DOHH2 (cell line): ENCODE results near the gene NPIPA5.
"Not testable (repeated sequence)": the region's sequence is repeated elsewhere in the genome, so short reads cannot be mapped to it uniquely, and the experiment has no call there.

Source experiments
- H3F3A ChIP-seq: fragments of 200-600 bp; sonication (generic), shearing (Covaris generic); 2 replicates; pipeline ENCODE4 v1.6.0; 2016; ENCODE audit warnings: antibody characterized with exemption, mild to moderate bottlenecking; ENCODE audit not compliant: control insufficient read depth, insufficient read depth
- H3K27ac ChIP-seq: fragments of 200-600 bp; sonication (generic); 2 replicates; pipeline ENCODE4 v1.5.1; 2014; ENCODE audit warnings: low read depth, mild to moderate bottlenecking, low read length, moderate library complexity
- H3K27me3 ChIP-seq: fragments of 200-600 bp; sonication (generic); 2 replicates; pipeline ENCODE4 v1.6.1; 2014; ENCODE audit warnings: mild to moderate bottlenecking, low read length, mixed read lengths; ENCODE audit not compliant: control insufficient read depth
- H3K36me3 ChIP-seq: fragments of 200-600 bp; sonication (generic); 2 replicates; pipeline ENCODE4 v1.6.1; 2014; ENCODE audit warnings: mild to moderate bottlenecking, low read length, moderate library complexity, mixed read lengths; ENCODE audit not compliant: control insufficient read depth
- H3K4me1 ChIP-seq: fragments of 200-600 bp; sonication (generic); 2 replicates; pipeline ENCODE4 v1.6.1; 2014; ENCODE audit warnings: mild to moderate bottlenecking, low read length, mixed read lengths; ENCODE audit not compliant: control insufficient read depth
- H3K4me2 ChIP-seq: fragments of 200-600 bp; sonication (generic); 2 replicates; pipeline ENCODE4 v1.6.0; 2014; ENCODE audit warnings: mild to moderate bottlenecking, low read length, moderate library complexity
- H3K4me3 ChIP-seq: fragments of 200-600 bp; sonication (generic); 2 replicates; pipeline ENCODE4 v1.5.1; 2014; ENCODE audit warnings: mild to moderate bottlenecking, low read length, mixed read lengths
- H3K79me2 ChIP-seq: fragments of 200-600 bp; sonication (generic); 2 replicates; pipeline ENCODE4 v1.6.1; 2014; ENCODE audit warnings: mild to moderate bottlenecking, low read length, mixed read lengths; ENCODE audit not compliant: control insufficient read depth
- H3K9me2 ChIP-seq: fragments of 200-600 bp; sonication (generic); replicated peaks from 2 replicates; pipeline ENCODE4 v1.6.1; 2014; ENCODE audit warnings: mild to moderate bottlenecking, low read length, mixed read lengths; ENCODE audit not compliant: control insufficient read depth
- H3K9me3 ChIP-seq: fragments of 200-600 bp; sonication (generic); 2 replicates; pipeline ENCODE4 v1.6.1; 2014; ENCODE audit warnings: antibody characterized with exemption, low read length, mixed read lengths; ENCODE audit not compliant: control insufficient read depth, insufficient read depth
- H4K20me1 ChIP-seq: fragments of 200-600 bp; sonication (generic); 2 replicates; pipeline ENCODE4 v1.6.0; 2014; ENCODE audit warnings: low read depth, mild to moderate bottlenecking, antibody characterized with exemption, low read length, moderate library complexity; ENCODE audit not compliant: control insufficient read depth, insufficient read depth
- CTCF ChIP-seq: fragments of 200-600 bp; sonication (generic); IDR thresholded peaks from one replicate; pipeline ENCODE4 v1.5.1; 2014; ENCODE audit warnings: antibody characterized with exemption, mild to moderate bottlenecking, low read depth, low read length; ENCODE audit not compliant: poor library complexity, severe bottlenecking
- EZH2phosphoT487 ChIP-seq: fragments of 200-600 bp; sonication (generic); IDR thresholded peaks from 2 replicates; pipeline ENCODE4 v1.6.1; 2017; ENCODE audit warnings: borderline replicate concordance, mild to moderate bottlenecking, antibody characterized with exemption, low read length, moderate library complexity, mixed read lengths

NPIPA5 gene

DNA sequence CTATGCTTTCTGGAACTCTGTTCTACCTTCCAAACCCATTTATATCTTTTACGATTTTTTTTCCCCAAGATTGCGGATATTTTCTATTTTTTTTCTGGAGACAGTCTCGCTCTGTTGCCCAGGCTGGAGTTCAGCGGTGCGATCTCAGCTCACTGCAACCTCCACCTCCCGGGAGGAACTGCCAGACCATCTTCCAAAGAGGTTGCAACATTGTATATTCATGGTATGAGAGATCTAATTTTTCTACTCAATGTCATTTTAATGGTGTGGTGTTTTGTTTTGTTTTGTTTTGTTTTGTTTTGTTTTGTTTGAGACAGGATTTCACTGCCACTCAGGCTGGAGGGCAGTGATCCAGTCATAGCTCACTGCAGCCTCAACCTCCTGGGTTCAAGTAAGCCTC lies 47.8 kb upstream of the NPIPA5 start:
- Histone ChIP-seq H3K4me2 (no peak overlapping the region), H4K20me1 (no peaks in the 10 kb centered on the region), H3K27me3 (peaks cover 3% of the 10 kb centered on the region; the same call in 1 of the 2 replicates), H3K9me3 (no peaks in the 10 kb centered on the region), H3K79me2 (no peaks in the 10 kb centered on the region), H3K4me3 (no peak overlapping the region), H3K27ac (no peak overlapping the region), H3K9me2 (no peaks in the 10 kb centered on the region), H3K36me3 (no peaks in the 10 kb centered on the region), H3F3A (no peaks in the 10 kb centered on the region), H3K4me1 (no peaks in the 10 kb centered on the region)
- TF ChIP-seq CTCF (no peak), EZH2phosphoT487 (no peak)

DNA sequence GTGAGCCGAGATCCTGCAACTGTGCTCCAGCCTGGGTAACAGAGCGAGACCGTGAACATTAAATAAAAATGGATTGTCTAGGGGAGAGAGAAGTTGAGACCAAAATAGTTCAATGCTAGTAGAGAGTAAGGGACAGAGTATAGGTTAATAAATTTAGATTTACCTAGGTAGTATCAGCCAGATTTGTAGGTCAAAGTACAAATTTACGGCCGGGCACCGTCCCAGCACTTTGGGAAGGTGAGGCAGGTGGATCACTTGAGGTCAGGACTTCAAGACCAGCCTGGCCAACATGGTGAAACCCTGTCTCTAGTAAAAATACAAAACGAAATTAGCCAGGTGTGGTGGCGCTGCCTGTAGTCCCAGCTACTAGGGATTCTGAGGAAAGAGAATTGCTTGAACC lies 44.1 kb upstream of the NPIPA5 start:
- no peaks in the 10 kb centered on the region for H3F3A ChIP-seq
- no peak overlapping the region for H3K4me3 ChIP-seq
- no peaks in the 10 kb centered on the region for H3K9me2 ChIP-seq
- H3K4me2 ChIP-seq, result no peak overlapping the region
- H3K36me3 ChIP-seq, result no peaks in the 10 kb centered on the region
- H3K79me2 ChIP-seq, result no peaks in the 10 kb centered on the region
- no peak overlapping the region for H3K27ac ChIP-seq
- H4K20me1 ChIP-seq, result no peaks in the 10 kb centered on the region
- H3K4me1 ChIP-seq, result no peaks in the 10 kb centered on the region
- peaks cover 3% of the 10 kb centered on the region; the same call in 1 of the 2 replicates for H3K27me3 ChIP-seq
- H3K9me3 ChIP-seq, result no peaks in the 10 kb centered on the region
- no peak for TF ChIP-seq CTCF

DNA sequence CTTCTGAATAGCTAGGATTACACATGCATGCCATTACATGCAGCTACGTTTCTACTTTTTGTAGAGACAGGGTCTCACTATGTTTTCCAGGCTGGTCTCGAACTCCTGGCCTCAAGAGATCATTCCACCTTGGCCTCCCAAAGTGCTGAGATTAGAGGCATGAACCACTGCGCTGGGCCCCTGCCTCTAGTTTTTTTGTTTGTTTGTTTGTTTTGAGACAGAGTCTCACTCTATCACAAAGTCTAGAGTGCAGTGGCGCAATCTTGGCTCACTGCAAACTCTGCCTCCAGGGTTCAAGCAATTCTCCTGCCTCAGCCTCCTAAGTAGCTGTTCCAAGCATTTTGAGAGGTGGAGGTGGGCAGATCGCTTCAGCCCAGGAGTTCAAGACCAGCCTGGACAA lies 43.6 kb upstream of the NPIPA5 start:
- not testable (repeated sequence) for H3K79me2 ChIP-seq, H3K27me3 ChIP-seq, H4K20me1 ChIP-seq, H3K9me2 ChIP-seq, H3F3A ChIP-seq, H3K9me3 ChIP-seq, H3K4me2 ChIP-seq, H3K36me3 ChIP-seq, H3K27ac ChIP-seq, H3K4me3 ChIP-seq, H3K4me1 ChIP-seq

DNA sequence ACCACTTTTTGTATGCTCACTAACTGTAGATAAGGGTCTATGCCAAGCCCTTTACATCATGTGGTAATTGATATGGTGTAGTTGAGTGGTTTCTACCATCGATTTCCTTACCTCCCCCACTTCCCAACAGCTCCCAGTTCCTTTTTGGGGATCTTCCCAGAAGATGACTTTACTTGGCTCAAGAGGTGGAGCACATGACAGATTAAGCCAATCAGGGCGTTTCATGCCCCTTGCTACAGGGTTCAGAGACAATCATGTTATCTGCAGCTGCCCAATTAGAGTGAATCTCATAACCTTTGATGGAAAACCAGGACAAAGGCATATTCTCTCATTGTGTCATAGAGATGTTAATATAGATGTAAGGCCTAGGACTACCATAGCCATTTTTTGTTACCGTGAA lies 40.1 kb upstream of the NPIPA5 start:
- Histone ChIP-seq H3K4me2 (no peak overlapping the region), H3K9me3 (no peaks in the 10 kb centered on the region), H4K20me1 (no peaks in the 10 kb centered on the region), H3K27ac (no peak overlapping the region), H3F3A (no peaks in the 10 kb centered on the region), H3K79me2 (no peaks in the 10 kb centered on the region), H3K9me2 (no peaks in the 10 kb centered on the region), H3K27me3 (peaks cover 3% of the 10 kb centered on the region), H3K4me1 (no peaks in the 10 kb centered on the region), H3K36me3 (no peaks in the 10 kb centered on the region), H3K4me3 (no peak overlapping the region)
- TF ChIP-seq EZH2phosphoT487 (no peak), CTCF (no peak)
